DLD1 (cell line): ENCODE data around the gene SENP5.
"Not testable (repeated sequence)": the region's sequence is repeated elsewhere in the genome, so short reads cannot be mapped to it uniquely, and the experiment has no call there.

Experiments
- in situ Hi-C: cut with HindIII; loops from 2 replicates; pipeline ENCODE4 v1.10.0; 2017; ENCODE audit warnings: low sequenced_read_pairs

Gene SENP5, protein sequence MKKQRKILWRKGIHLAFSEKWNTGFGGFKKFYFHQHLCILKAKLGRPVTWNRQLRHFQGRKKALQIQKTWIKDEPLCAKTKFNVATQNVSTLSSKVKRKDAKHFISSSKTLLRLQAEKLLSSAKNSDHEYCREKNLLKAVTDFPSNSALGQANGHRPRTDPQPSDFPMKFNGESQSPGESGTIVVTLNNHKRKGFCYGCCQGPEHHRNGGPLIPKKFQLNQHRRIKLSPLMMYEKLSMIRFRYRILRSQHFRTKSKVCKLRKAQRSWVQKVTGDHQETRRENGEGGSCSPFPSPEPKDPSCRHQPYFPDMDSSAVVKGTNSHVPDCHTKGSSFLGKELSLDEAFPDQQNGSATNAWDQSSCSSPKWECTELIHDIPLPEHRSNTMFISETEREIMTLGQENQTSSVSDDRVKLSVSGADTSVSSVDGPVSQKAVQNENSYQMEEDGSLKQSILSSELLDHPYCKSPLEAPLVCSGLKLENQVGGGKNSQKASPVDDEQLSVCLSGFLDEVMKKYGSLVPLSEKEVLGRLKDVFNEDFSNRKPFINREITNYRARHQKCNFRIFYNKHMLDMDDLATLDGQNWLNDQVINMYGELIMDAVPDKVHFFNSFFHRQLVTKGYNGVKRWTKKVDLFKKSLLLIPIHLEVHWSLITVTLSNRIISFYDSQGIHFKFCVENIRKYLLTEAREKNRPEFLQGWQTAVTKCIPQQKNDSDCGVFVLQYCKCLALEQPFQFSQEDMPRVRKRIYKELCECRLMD

DNA sequence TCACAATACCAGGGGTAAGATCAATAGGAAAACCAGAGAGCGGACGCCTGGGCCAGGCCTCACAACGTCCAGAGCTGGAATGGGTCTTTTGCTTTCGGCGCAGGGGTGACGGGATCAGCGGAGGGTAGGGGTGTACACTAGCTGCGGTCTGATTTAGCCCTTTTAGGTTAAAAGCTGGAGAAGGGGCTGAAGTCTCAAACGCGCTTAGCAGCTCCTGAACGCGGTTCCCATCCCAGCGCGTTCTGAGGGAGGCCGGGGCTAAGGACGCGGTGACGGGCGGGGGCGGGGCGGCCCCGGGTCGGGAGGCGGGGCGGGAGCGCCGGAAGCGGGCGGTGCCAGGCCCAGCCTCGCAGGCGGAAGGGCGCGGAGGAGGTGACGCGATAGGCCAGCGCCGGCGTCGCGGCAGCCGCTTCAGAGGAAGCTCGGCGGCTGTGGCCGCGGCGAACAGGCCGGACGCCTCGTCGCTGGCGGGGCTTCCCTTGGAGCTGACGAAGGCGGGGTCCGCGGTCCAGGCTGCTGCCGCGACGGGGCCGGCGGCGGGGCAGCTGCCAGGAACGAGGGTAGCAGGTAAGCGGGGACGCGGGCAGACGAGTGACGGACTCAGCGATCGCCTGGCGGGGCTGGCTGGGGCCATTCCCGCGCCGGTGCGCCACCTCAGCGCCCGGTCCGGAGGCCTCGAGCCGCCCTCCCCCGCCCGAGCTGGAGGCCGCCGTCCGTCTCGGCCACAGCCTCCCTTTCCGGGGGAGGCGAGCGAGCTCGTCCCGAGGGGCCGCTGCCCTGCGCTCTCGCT is at the start of gene SENP5:
TSS of gene SENP5 (plus strand) at position 414 of the 790 bp plus-strand sequence. CDS start 17,262 bp downstream, outside the sequence.
- in situ Hi-C loops: no loop called here

DNA sequence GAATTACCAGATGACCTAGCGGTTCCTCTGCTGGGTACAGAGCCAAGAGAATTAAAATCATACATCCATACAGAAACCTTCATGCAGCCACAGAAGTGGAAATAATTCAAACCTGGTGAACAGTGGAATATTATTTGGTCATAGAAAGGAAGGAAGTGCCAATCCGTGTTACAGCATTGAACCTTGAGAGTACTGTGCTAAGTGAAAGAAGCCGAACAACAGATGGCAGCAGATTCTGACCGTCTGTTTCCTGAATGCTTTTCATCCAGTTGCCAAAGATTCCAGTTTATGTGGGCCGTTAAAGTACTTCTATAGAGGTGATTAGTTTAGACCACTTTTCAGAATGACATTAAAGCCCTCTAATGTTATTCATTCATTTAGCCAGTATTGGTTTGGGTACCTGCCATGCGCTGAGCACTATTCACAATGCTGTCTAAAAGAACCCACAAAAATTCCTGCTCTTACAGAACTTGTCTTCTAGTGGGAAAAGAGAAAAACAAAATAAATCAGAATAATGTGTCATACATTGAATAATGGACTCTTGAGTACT is 45.8 kb upstream of the SENP5 start:
- in situ Hi-C loops: no loop called here

DNA sequence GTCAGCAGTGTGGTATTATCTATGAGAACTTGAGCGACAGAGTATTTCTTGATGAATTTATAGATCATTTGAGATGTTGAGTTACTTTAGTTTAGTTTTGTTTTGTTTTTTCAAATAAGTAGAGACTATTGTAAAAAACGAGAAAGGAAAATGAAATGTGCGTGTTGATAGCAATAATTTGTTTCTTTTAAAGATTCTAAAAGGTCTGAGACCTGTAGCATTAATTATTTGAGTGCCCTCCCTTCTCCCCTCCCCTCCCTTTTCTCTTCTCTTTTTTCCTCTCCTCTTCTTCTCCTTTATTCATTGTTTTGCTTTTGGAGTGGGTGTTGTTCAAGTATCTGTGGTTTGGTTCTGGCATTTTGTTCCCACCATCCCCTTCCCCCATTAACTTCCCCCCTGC is 38.1 kb upstream of the SENP5 start:
- in situ Hi-C loops: not testable (repeated sequence)

DNA sequence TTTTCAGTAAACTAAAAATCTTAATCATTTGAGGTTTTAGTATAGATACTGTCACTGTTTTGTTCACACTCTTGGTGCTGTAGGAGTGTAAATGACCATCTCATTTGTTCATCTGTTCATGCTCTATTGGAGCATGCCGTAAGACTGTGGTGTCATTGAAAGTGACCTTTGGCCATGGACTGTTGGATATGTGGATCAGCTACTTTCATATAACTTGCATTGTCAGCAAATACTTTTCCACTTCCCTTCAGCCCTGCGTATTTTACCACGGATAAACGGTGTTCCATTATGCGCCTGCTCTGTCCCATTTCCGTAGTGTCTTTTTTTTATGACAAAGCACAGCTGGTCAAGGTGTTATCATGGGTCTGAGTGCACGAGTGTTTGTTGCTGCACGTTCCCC is 32.6 kb upstream of the SENP5 start:
- in situ Hi-C loops: no loop called here

DNA sequence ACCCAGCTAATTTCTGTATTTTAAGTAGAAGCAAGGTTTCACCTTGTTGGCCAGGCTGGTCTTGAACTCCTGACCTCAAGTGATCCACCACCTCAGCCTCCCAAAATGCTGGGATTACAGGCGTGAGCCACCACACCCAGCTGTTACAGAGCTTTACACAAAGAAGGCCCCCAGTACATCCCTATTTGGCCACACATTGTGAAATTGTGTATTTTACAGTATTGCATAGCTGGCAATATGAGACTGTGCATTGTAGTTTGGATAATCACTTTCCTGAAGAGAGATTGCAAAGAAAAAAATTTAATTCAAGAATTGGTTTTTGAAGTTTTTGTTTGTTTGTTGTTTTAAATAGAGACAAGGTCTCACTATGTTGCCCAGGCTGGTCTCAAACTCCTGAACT is 31.1 kb upstream of the SENP5 start:
- in situ Hi-C loops: not testable (repeated sequence)

DNA sequence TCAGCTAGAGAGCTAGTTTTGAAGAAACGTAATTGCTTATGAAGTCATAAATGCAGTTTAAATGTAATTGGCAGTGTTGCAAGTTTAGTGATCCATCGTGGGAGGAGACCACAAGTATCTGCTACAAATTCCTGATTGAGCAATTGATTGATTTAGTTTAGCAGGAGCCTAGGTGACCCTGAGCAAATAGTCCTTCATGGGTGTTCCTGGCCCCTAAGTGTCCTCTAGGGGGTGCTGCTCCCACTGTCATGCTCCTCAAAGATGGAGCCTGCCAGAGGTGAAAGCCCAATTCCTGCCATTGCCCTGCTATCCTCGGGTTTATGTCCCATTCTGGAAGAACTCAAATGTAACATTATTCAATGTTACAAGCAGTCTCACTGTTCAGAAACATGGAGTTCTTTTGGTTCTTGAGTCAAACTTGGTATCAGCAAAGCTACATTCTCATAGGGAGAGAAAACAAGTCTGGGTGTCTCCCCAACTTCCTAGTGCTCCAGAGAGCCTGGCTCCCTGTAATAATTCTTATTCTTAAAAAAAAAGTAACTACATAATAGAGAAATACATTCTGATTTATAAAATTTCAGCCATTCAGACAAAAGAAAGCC is 29.8 kb upstream of the SENP5 start:
- in situ Hi-C loops: no loop called here

DNA sequence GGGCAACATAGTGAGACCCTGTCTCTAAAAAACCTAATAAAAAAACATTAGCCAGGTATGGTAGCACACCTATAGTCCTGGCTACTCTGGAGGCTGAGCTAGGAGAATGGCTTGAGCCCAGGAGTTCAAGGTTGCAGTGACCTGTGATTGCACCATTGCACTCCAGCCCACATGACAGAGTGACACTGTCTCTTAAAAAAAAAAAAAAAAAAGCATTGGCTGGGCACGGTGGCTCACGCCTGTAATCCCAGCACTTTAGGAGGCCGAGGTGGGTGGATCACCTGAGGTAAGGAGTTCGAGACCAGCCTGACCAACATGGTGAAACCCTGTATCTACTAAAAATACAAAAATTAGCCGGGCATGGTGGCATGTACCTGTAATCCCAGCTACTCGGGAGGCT is 28.4 kb upstream of the SENP5 start:
- in situ Hi-C loops: not testable (repeated sequence)

DNA sequence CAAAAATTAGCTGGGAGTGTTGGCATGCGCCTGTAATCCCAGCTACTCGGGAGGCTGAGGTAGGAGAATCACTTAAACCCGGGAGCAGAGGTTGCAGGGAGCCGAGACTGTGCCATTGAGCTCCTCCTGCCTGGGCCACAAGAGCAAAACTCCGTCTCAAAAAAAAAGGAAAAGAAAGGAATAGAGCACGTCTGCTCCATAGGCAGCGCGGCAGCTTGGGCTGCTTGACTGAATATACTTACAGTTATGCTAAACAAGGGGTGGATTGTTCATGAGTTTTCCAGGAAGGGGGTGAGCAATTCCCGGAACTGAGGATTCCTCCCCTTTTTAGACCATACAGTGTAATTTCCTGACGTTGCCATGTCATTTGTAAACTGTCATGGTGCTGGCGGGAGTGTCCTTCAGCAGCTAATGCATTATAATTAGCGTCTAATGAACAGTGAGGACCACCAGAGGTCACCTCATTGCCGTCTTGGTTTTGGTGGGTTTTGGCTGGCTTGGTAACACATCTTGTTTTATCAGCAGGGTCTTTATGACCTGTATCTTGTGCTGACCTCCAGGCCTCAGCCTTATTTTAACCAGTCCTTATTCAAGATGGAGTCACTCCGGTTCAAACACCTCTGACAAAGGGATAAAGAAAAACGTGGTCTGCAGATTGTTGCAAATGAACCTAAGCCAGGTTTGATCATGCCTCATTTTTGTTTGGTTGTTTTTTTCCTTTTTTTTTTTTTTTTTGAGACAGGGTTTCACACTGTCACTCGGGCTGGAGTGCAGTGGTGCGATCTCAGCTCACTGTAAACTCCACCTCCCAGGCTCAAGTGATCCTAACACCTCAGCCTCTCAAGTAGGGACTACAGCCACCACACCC is 24.9 kb upstream of the SENP5 start:
- in situ Hi-C loops: no loop called here

DNA sequence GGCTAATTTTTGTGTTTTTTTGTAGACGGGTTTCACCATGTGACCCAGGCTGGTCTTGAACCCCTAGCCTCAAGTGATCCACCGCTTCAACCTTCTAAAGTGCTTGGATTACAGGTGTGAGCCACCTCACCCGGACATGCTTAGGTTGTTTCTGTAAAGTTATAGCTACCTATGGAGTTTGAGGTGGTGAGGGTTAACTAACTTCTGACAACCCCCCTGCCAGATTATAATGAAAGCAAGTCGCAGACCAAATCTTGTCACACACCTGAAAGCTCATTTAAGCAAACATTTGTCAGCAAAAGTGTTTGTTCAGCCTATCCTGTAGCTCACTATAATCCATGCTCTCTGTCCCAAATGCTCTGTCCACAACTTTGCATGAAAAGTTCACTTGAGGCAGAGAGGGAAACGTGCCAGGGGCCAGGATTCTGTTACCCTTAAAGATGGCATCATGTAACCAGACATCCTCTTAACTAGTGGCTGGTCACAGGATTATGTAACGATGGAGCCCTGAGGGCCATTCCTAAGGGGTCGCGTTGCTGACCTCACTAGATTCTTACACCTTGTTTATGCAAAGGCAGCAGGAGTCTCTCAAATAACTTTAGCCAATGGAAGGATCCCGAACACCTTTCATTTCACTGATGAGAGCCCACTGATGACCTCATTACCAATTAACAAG is 24.1 kb upstream of the SENP5 start:
- in situ Hi-C loops: no loop called here

DNA sequence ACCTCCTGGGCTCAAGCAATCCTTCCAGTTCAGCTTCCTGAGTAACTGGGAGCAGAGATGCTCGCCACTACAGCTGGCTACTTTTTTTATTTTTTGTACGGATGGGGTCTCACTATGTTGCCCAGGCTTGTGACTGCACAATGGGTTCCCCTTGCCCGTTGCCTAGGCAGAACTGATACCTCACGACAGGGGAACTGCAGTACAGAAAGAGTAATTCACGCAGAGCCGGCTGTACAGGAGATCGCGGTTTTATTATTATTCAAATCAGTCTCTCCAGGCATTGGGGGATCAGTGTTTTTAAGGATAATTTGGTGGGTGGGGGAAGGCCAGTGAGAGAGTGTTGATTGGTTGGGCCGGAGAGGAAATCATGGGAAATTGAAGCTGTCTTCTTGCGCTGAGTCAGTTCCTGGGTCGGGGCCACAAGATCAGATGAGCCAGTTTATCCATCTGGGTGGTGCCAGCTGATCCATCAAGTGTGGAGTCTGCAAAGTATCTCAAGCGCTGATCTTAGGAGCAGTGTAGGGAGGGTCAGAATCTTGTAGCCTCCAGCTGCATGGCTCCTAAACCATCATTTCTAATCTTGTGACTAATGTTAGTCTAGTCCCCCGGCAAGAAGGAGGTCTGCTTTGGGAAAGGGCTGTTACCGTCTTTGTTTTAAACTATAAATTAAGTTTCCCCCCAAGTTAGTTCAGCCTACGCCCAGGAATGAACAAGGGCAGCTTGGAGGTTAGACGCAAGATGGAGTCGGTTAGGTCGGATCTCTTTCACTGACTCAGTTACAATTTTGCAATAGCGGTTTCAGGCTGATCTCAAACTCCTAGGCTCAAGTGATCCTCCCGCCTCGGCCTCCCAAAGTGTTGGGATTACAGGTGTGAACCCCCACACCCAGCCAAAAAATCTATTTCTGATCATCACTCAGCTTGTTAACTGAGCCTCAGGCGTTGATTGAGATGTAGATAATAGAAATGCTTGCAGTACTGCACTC is 23.2 kb upstream of the SENP5 start:
- in situ Hi-C loops: not testable (repeated sequence)

DNA sequence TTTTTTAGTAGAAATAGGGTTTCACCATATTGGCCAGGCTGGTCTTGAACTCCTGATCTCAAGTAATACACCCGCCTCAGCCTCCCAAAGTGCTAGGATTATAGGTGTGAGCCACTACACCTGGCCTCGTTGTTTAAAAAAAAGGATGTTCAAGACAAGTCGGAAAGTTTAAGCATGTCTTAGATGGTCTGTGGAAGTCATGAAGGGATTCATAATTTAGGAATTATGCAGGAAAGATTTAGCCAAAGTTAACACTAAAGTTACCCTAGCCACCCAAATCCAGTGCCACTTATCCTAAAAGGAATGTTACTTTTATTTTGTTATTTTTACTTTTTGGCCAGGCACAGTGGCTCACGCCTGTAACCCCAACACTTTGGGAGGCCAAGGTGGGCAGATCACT is 19.3 kb upstream of the SENP5 start:
- in situ Hi-C loops: not testable (repeated sequence)

DNA sequence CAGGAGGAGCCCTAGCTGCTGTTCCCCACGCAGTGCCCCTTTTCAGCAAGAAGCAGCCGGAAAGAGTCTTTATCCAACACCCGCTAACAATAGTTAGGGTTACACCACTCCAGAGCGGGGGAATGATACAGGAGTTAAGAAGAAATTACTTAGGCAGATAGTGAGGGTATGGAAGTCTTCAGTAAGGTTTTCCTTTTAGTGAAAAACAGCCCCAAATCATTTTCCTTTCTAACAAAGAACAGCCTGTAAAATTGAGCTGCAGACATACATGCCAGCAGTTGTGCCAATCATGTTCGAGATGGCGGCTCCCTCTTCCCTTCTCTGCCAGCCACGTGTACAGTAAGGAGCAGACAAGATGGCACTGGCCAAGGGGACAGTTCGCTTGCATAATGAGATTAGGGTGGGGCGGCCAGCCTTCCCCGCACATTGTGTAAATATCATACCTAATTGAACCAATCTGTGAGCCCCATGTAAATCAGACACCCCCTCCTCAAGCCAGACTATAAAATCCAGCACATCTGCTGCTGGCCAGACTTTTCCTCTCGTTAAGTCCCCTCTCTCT is 18.5 kb upstream of the SENP5 start:
- in situ Hi-C loops: no loop called here

DNA sequence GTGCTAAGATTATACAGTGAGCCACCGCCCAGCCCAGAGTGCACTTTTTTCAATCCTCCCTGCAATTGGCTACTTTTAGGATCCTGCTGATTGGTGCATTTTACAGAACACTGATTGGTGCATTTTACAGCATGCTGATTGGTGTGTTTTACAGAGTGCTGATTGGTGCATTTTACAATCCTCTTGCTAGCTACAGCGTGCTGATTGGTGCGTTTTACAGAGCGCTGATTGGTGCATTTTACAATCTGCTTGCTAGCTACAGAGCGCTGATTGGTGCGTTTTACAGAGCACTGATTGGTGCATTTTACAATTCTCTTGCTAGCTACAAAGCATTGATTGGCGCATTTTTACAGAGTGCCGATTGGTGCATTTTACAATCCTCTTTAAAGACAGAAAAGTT is 4.7 kb upstream of the SENP5 start:
- in situ Hi-C loops: not testable (repeated sequence)

DNA sequence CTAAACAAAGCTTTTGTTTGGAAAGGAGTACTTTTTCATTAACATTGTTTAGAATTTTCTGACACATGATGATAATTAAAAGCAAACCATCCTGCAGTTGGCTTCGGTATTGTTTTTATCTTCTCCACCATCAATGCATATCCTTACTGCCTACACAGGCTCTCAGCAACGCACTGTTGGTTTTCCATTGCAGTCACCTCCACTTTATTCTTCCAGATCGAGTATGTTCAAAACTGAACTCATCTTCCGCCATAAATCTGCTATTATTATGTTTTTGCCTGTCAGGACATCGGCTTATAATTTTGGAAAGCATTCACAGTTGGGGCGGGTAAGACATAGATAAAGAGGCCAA is 589 bp upstream of the SENP5 start:
- in situ Hi-C loops: no loop called here

DNA sequence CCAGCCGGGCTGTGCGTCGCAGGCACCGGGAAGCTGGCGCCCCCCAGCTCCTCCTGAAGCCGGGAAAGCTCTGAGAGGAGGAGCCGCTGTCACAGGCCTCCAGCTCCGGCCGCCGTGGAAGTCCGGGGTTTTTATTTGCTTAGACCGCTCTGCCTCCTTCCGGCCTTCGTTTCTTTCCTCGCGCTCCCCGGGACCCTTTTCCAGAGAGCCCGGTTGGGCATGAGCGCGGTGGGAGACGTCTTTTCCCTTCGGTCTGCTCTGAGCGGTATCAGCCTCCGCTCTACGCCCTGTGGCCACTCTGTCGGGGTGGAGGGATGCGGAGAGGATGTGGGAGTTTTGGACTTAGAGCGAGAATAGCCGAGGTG is 559 bp downstream of the SENP5 start:
- in situ Hi-C loops: no loop called here

DNA sequence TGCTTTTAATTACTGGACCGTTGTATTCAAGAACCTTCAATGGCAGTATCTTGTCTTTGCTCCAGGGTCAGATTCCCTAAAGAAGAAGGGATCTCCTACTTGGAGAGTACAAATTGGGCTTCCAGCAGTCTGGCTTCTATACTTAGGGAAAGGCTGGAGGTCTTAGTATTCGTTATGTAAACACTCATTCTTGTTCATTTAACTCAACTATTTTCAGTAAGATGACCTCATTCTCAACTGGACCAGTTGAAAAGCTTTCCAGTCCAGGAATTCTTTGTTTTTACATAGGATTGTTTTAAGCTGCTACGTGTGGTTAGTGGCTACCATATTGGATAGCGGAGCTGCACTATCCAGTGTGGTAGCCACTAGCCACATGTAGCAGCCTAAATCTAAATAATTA is 4.6 kb downstream of the SENP5 start:
- in situ Hi-C loops: no loop called here

DNA sequence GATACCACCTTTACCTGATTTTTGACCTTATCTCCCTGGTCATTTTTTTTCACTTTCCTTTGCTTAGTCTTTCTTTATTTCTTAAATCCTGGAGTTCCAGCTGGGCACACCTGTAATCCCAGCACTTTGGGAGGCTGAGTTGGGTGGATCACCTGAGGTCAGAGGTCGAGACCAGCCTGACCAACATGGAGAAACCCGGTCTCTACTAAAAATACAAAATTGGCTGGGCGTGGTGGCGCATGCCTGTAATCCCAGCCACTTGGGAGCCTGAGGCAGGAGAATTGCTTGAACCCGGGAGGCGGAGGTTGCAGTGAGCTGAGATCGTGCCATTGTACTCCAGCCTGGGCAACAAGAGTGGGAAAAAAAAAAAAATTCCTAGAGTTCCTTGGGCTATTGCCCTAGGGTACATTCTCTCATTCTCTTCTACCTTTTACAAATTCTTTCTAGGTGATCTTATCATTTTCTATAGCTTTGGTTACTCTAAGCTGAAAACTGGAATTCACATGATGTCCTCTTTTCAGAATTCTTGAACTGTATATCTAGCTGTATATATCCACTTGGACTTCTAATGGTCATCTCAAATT is 6.9 kb downstream of the SENP5 start:
- in situ Hi-C loops: not testable (repeated sequence)

DNA sequence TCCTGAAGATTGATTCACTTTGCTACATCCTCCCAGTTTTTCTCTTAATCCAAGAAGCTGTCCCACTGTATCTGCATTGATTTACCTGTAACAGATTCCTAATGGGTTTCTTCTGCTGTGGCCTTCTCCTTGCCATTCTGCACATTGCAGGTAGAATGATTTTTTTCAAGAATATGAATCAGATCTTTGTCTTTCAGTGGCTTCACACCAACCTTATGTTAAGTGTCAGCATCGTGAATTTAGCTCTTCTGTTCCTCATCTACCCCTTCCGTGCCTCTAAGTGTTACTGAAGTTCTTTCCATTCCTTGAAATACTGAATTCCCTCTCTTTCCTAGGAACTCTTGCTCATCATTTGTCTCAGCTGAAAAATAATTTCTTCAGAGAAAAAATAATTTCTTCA is 7.5 kb downstream of the SENP5 start:
- in situ Hi-C loops: no loop called here
